IgD-negative memory B cell (primary cell): ENCODE data around the gene GSX2. TPM values are rescaled to one million over a fixed set of nuclear protein-coding genes. Genes with fewer than 3 reads are reported as not detected.

ENCODE experiments used
- H3K27ac Mint-ChIP-seq, 3 donors: one replicate each; pipeline ENCODE4 v1.8.0; 2020 to 2022; ENCODE audit warnings: mild to moderate bottlenecking in 3 of 3, mixed read lengths in 3 of 3, moderate library complexity in 1 of 3
- H3K27me3 Mint-ChIP-seq: one replicate; pipeline ENCODE4 v1.8.0; 2021; ENCODE audit warnings: mixed read lengths
- H3K36me3 Mint-ChIP-seq: one replicate; pipeline ENCODE4 v1.8.0; 2020; ENCODE audit warnings: mild to moderate bottlenecking, mixed read lengths
- H3K4me1 Mint-ChIP-seq, 3 donors: one replicate each; pipeline ENCODE4 v1.8.0; 2020 to 2022; ENCODE audit warnings: mixed read lengths in 3 of 3, mild to moderate bottlenecking in 1 of 3
- H3K4me3 Mint-ChIP-seq, 4 donors: one replicate each; pipeline ENCODE4 v1.8.0; 2020 to 2022; ENCODE audit warnings: mild to moderate bottlenecking in 4 of 4, mixed read lengths in 4 of 4, moderate library complexity in 3 of 4
- H3K9me3 Mint-ChIP-seq, 3 donors: one replicate each; pipeline ENCODE4 v1.8.0; 2020 to 2021; ENCODE audit warnings: mixed read lengths in 3 of 3, mild to moderate bottlenecking in 1 of 3
- polyA plus RNA-seq: library from polyadenylated mRNA; unstranded; fragments of 300-500 nt; fragmentation: Illumina TruSeq; gene quantifications from one replicate; pipeline ENCODE4 v1.2.3, GENCODE V29; 2021

GSX2 gene
- polyA plus RNA-seq, 1 donor from 2014 or later, result 1.2 TPM

GRCh38 chr4:54092405-54093323 lies 7.3 kb upstream of the GSX2 start:
- Mint-ChIP-seq H3K4me1 (peaks cover 10 to 19% (median 19%) of the 10 kb centered on the region in 3 donors), H3K4me3 (peak overlapping the region; percentile 54 to 92 (median 90)), H3K27ac (peak overlapping the region; percentile 46 to 83 (median 57)), H3K9me3 (peaks cover 0 to 1% (median 0%) of the 10 kb centered on the region in 3 donors), H3K27me3 (peaks cover 64% of the 10 kb centered on the region), H3K36me3 (no peaks in the 10 kb centered on the region)

GRCh38 chr4:54093324-54094240 lies 6.4 kb upstream of the GSX2 start:
- Mint-ChIP-seq H3K9me3 (peaks cover 0 to 1% (median 0%) of the 10 kb centered on the region in 3 donors), H3K27ac (peak overlapping the region; percentile 46 to 83 (median 57)), H3K4me1 (peaks cover 17 to 19% (median 19%) of the 10 kb centered on the region in 3 donors), H3K4me3 (peak overlapping the region; percentile 54 to 78 (median 68)), H3K36me3 (no peaks in the 10 kb centered on the region), H3K27me3 (peaks cover 72% of the 10 kb centered on the region)

- Mint-ChIP-seq H3K4me1 (peaks cover 24 to 27% (median 26%) of the 10 kb centered on the region in 3 donors), H3K27me3 (peaks cover 77% of the 10 kb centered on the region), H3K4me3 (peak overlapping the region in 1 of 4 donors; percentile 10), H3K9me3 (no peaks in the 10 kb centered on the region), H3K27ac (no peak overlapping the region), H3K36me3 (no peaks in the 10 kb centered on the region)
Measured at GRCh38 chr4:54094451-54094850, 5.5 kb upstream of the GSX2 start.

GRCh38 chr4:54095110-54095825 lies 4.7 kb upstream of the GSX2 start:
- Mint-ChIP-seq H3K4me1 (peaks cover 26 to 31% (median 26%) of the 10 kb centered on the region in 3 donors), H3K27ac (no peak overlapping the region), H3K36me3 (no peaks in the 10 kb centered on the region), H3K27me3 (peaks cover 83% of the 10 kb centered on the region), H3K4me3 (no peak overlapping the region), H3K9me3 (no peaks in the 10 kb centered on the region)

- Mint-ChIP-seq H3K27ac (peak overlapping the region in 1 of 3 donors; percentile 43), H3K36me3 (no peaks in the 10 kb centered on the region), H3K9me3 (peaks cover 0 to 1% (median 0%) of the 10 kb centered on the region in 3 donors), H3K27me3 (peaks cover 80% of the 10 kb centered on the region), H3K4me1 (peaks cover 24 to 32% (median 31%) of the 10 kb centered on the region in 3 donors), H3K4me3 (peak overlapping the region in 2 of 4 donors; percentile 18 to 38)
Measured at GRCh38 chr4:54096295-54096962, 3.5 kb upstream of the GSX2 start.

GRCh38 chr4:54097152-54097551 lies 2.8 kb upstream of the GSX2 start:
- H3K27ac Mint-ChIP-seq, result peak overlapping the region in 1 of 3 donors; percentile 43
- peaks cover 18 to 36% (median 30%) of the 10 kb centered on the region in 3 donors for H3K4me1 Mint-ChIP-seq
- peaks cover 0 to 5% (median 0%) of the 10 kb centered on the region in 3 donors for H3K9me3 Mint-ChIP-seq
- H3K4me3 Mint-ChIP-seq, result peak overlapping the region in 1 of 4 donors; percentile 18
- H3K27me3 Mint-ChIP-seq, result peaks cover 83% of the 10 kb centered on the region
- H3K36me3 Mint-ChIP-seq, result no peaks in the 10 kb centered on the region

- Mint-ChIP-seq H3K4me1 (peaks cover 20 to 38% (median 30%) of the 10 kb centered on the region in 3 donors), H3K9me3 (peaks cover 0 to 10% (median 0%) of the 10 kb centered on the region in 3 donors), H3K27ac (peak overlapping the region in 1 of 3 donors; percentile 69), H3K36me3 (no peaks in the 10 kb centered on the region), H3K4me3 (peak overlapping the region in 2 of 4 donors; percentile 66 to 74), H3K27me3 (peaks cover 85% of the 10 kb centered on the region)
Measured at GRCh38 chr4:54098375-54098774, 1.6 kb upstream of the GSX2 start.

GRCh38 chr4:54099287-54099747 lies 646 bp upstream of the GSX2 start:
- Mint-ChIP-seq H3K4me1 (peaks cover 18 to 38% (median 28%) of the 10 kb centered on the region in 3 donors), H3K9me3 (peaks cover 0 to 10% (median 0%) of the 10 kb centered on the region in 3 donors), H3K36me3 (no peaks in the 10 kb centered on the region), H3K4me3 (peak overlapping the region; percentile 50 to 88 (median 70)), H3K27ac (peak overlapping the region in 2 of 3 donors; percentile 10 to 69), H3K27me3 (peaks cover 83% of the 10 kb centered on the region)

- Mint-ChIP-seq H3K9me3 (peaks cover 0 to 10% (median 0%) of the 10 kb centered on the region in 3 donors), H3K4me3 (peak overlapping the region; percentile 69 to 87 (median 76)), H3K27ac (peak overlapping the region; percentile 44 to 90 (median 79)), H3K36me3 (no peaks in the 10 kb centered on the region), H3K4me1 (peaks cover 18 to 43% (median 32%) of the 10 kb centered on the region in 3 donors), H3K27me3 (peaks cover 81% of the 10 kb centered on the region)
Measured at GRCh38 chr4:54100595-54101189, 729 bp downstream of the GSX2 start.

GRCh38 chr4:54101190-54102041 lies 1.5 kb downstream of the GSX2 start:
- Mint-ChIP-seq H3K36me3 (no peaks in the 10 kb centered on the region), H3K27ac (peak overlapping the region; percentile 44 to 90 (median 53)), H3K4me1 (peaks cover 15 to 43% (median 32%) of the 10 kb centered on the region in 3 donors), H3K9me3 (peaks cover 0 to 10% (median 0%) of the 10 kb centered on the region in 3 donors), H3K4me3 (peak overlapping the region; percentile 69 to 87 (median 76)), H3K27me3 (peaks cover 83% of the 10 kb centered on the region)

GRCh38 chr4:54102531-54103106 lies 2.7 kb downstream of the GSX2 start:
- H3K36me3 Mint-ChIP-seq, result no peaks in the 10 kb centered on the region
- peaks cover 15 to 49% (median 33%) of the 10 kb centered on the region in 3 donors for H3K4me1 Mint-ChIP-seq
- H3K4me3 Mint-ChIP-seq, result peak overlapping the region; percentile 42 to 67 (median 64)
- H3K9me3 Mint-ChIP-seq, result peaks cover 0 to 10% (median 0%) of the 10 kb centered on the region in 3 donors
- H3K27ac Mint-ChIP-seq, result peak overlapping the region; percentile 25 to 92 (median 64)
- H3K27me3 Mint-ChIP-seq, result peaks cover 85% of the 10 kb centered on the region

GRCh38 chr4:54103190-54103574 lies 3.2 kb downstream of the GSX2 start:
- Mint-ChIP-seq H3K27me3 (peaks cover 83% of the 10 kb centered on the region), H3K4me3 (peak overlapping the region; percentile 10 to 64 (median 32)), H3K27ac (peak overlapping the region; percentile 25 to 92 (median 46)), H3K36me3 (no peaks in the 10 kb centered on the region), H3K4me1 (peaks cover 15 to 47% (median 37%) of the 10 kb centered on the region in 3 donors), H3K9me3 (peaks cover 0 to 10% (median 0%) of the 10 kb centered on the region in 3 donors)
